Erythroblast (primary cell): ENCODE results near the gene FAM83D.

Experiments
- GATA1 ChIP-seq: IDR thresholded peaks from 2 replicates; pipeline ENCODE4 v1.6.1; 2011; ENCODE audit warnings: low read depth, mild to moderate bottlenecking, control low read depth, low read length, moderate library complexity
- POLR2A ChIP-seq: IDR thresholded peaks from 2 replicates; pipeline ENCODE4 v1.6.1; 2011; ENCODE audit warnings: mild to moderate bottlenecking, low read length

GRCh38 chr20:38962928-38963401, 36.7 kb downstream of the FAM83D start:
- TF ChIP-seq POLR2A: no peak
- no peak for TF ChIP-seq GATA1
